ENCODE results near the gene MBOAT1. TPM values are rescaled to one million over a fixed set of nuclear protein-coding genes. Genes with fewer than 3 reads are reported as not detected.

The MBOAT1 gene
- total RNA-seq, 1 donor from 2014 or later, result 3.0 TPM

GRCh38 chr6:20232188-20232587 lies 19.9 kb upstream of the MBOAT1 start:
- Mint-ChIP-seq H3K4me1 (ENCODE audit: low read depth) (peaks cover 3% of the 10 kb centered on the region), H3K9me3 (ENCODE audit: low read depth) (peaks cover 3% of the 10 kb centered on the region), H3K27me3 (peaks cover 3% of the 10 kb centered on the region), H3K27ac (no peak overlapping the region), H3K36me3 (ENCODE audit: insufficient read depth) (no peaks in the 10 kb centered on the region), H3K4me3 (ENCODE audit: low read depth) (no peak overlapping the region)
- no peak for DNase-seq (ENCODE audit: low spot score, unreplicated experiment)
- no peak for TF ChIP-seq CTCF (IDR thresholded peaks at IDR 0.05; ENCODE audit: unreplicated experiment)

DNA sequence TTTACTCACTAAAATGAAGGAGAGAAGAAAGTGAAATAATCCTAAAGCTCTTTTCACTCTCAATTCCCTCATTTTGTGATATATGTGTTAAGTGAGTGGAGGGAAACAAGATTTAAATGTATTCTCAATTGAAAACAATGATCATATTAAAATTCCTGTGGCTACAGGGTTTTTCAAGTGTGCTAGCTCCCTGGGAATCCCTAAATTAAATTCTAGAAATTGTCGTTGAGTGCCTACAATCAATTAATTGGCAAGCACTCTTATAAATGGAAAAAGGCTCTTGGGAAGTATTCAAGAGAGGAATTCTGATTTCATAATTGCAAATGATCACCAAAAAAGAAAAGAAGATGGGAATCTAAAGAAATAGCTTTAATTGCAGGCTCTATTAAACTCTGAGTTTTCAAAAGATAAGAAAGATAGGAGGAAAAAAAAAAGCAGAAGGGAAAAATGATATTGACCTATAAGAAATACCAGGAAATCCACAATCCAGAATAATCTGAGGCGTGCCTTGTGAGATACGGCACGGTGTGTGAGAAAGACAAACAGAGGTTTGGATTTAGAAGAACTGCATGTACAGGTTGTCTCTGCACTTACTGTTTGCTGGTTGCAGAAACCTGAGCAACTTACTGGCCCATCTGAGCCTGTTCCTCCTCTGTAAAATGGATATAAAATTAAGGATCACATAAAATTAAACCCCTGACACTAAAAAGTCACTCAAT lies 18.3 kb upstream of the MBOAT1 start:
- H3K4me1 Mint-ChIP-seq (ENCODE audit: low read depth), result no peaks in the 10 kb centered on the region
- peaks cover 3% of the 10 kb centered on the region for H3K27me3 Mint-ChIP-seq
- no peak overlapping the region for H3K27ac Mint-ChIP-seq
- H3K36me3 Mint-ChIP-seq (ENCODE audit: insufficient read depth), result no peaks in the 10 kb centered on the region
- TF ChIP-seq CTCF (IDR thresholded peaks at IDR 0.05; ENCODE audit: unreplicated experiment), result no peak
- H3K4me3 Mint-ChIP-seq (ENCODE audit: low read depth), result no peak overlapping the region
- no peak for DNase-seq (ENCODE audit: low spot score, unreplicated experiment)
- peaks cover 3% of the 10 kb centered on the region for H3K9me3 Mint-ChIP-seq (ENCODE audit: low read depth)

DNA sequence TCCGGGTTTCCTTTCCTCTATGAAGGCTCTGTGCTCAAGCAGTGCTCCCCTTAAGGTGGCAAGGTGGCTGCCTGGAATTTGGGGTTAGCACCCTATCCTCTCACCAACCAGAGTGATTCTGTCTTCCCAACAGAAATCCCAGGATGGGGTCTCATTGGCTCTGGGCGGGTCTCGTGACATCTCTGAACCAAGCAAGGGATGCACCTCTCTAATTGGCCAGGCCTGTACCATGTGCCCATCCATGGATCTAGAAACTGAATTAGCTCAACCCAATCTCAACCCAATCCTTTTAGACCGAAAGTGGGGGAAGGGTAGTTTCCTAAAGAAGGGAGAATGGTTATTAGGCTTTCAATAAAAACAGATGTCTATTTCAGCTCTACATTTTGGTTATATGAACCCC lies 17.6 kb upstream of the MBOAT1 start:
- no peak for TF ChIP-seq CTCF (IDR thresholded peaks at IDR 0.05; ENCODE audit: unreplicated experiment)
- no peaks in the 10 kb centered on the region for H3K36me3 Mint-ChIP-seq (ENCODE audit: insufficient read depth)
- H3K9me3 Mint-ChIP-seq (ENCODE audit: low read depth), result peaks cover 3% of the 10 kb centered on the region
- H3K27ac Mint-ChIP-seq, result no peak overlapping the region
- no peak for DNase-seq (ENCODE audit: low spot score, unreplicated experiment)
- peaks cover 3% of the 10 kb centered on the region for H3K27me3 Mint-ChIP-seq
- H3K4me3 Mint-ChIP-seq (ENCODE audit: low read depth), result no peak overlapping the region
- H3K4me1 Mint-ChIP-seq (ENCODE audit: low read depth), result no peaks in the 10 kb centered on the region

- Mint-ChIP-seq H3K4me3 (ENCODE audit: low read depth) (no peak overlapping the region), H3K27me3 (no peaks in the 10 kb centered on the region), H3K36me3 (ENCODE audit: insufficient read depth) (no peaks in the 10 kb centered on the region), H3K27ac (no peak overlapping the region), H3K9me3 (ENCODE audit: low read depth) (no peaks in the 10 kb centered on the region), H3K4me1 (ENCODE audit: low read depth) (no peaks in the 10 kb centered on the region)
- no peak for DNase-seq (ENCODE audit: low spot score, unreplicated experiment)
- TF ChIP-seq CTCF (IDR thresholded peaks at IDR 0.05; ENCODE audit: unreplicated experiment), result no peak
These were observed 15.1 kb upstream of the MBOAT1 start for GRCh38 chr6:20227350-20227749.

- no peaks in the 10 kb centered on the region for H3K9me3 Mint-ChIP-seq (ENCODE audit: low read depth)
- H3K36me3 Mint-ChIP-seq (ENCODE audit: insufficient read depth), result no peaks in the 10 kb centered on the region
- no peaks in the 10 kb centered on the region for H3K4me1 Mint-ChIP-seq (ENCODE audit: low read depth)
- H3K27ac Mint-ChIP-seq, result no peak overlapping the region
- no peak for TF ChIP-seq CTCF (IDR thresholded peaks at IDR 0.05; ENCODE audit: unreplicated experiment)
- peaks cover 12% of the 10 kb centered on the region for H3K27me3 Mint-ChIP-seq
- no peak overlapping the region for H3K4me3 Mint-ChIP-seq (ENCODE audit: low read depth)
- no peak for DNase-seq (ENCODE audit: low spot score, unreplicated experiment)
These were observed 10.9 kb upstream of the MBOAT1 start for GRCh38 chr6:20223141-20223540.
